Measurements from ENCODE around the gene SPDYE2B.
"Not testable (repeated sequence)": the region's sequence is repeated elsewhere in the genome, so short reads cannot be mapped to it uniquely, and the experiment has no call there.

GRCh38 chr7:102602317-102602716 lies 47.8 kb upstream of the SPDYE2B start:
- TF ChIP-seq JUND (IDR thresholded peaks at IDR 0.05): not testable (repeated sequence)
- TF ChIP-seq, protein P1, sequence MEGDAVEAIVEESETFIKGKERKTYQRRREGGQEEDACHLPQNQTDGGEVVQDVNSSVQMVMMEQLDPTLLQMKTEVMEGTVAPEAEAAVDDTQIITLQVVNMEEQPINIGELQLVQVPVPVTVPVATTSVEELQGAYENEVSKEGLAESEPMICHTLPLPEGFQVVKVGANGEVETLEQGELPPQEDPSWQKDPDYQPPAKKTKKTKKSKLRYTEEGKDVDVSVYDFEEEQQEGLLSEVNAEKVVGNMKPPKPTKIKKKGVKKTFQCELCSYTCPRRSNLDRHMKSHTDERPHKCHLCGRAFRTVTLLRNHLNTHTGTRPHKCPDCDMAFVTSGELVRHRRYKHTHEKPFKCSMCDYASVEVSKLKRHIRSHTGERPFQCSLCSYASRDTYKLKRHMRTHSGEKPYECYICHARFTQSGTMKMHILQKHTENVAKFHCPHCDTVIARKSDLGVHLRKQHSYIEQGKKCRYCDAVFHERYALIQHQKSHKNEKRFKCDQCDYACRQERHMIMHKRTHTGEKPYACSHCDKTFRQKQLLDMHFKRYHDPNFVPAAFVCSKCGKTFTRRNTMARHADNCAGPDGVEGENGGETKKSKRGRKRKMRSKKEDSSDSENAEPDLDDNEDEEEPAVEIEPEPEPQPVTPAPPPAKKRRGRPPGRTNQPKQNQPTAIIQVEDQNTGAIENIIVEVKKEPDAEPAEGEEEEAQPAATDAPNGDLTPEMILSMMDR (IDR thresholded peaks at IDR 0.05): not testable (repeated sequence)
